H1 (cell line): ENCODE data around the gene LRRTM2. TPM values are rescaled to one million over a fixed set of nuclear protein-coding genes. Genes with fewer than 3 reads are reported as not detected.

Source experiments
- CTCF ChIA-PET: fragments of 300-600 bp; sonication (Branson Sonifier 250); formaldehyde crosslinking; loops from one replicate; lab custom pipeline; 2021; ENCODE audit not compliant: partially characterized antibody; lab: Charles Lee
- POLR2A ChIA-PET: fragments of 300-600 bp; sonication (Branson Sonifier 250); formaldehyde crosslinking; loops from one replicate; lab custom pipeline; 2021; ENCODE audit warnings: inconsistent platforms; ENCODE audit not compliant: partially characterized antibody; lab: Charles Lee
- DNase-seq, 2 experiments: peaks; one replicate each; pipeline versions ENCODE4 v3.0.0 to v3.0.0-alpha.2; 2010 to 2022; ENCODE audit warnings: low spot score in 2 of 2, low read depth in 1 of 2, mixed read lengths in 1 of 2
- FAIRE-seq: peaks from 2 replicates; lab custom pipeline; 2011; peaks lifted over from hg19 to GRCh38; lab: Jason Lieb, UNC
- H2AFZ ChIP-seq: 2 replicates; pipeline ENCODE4 v1.8.1; 2012; ENCODE audit warnings: low read length, inconsistent platforms
- H2AK5ac ChIP-seq: 2 replicates; pipeline ENCODE4 v1.6.1; 2013; ENCODE audit warnings: low read depth, low read length
- H2BK120ac ChIP-seq: replicated peaks from 2 replicates; pipeline ENCODE3; 2013; ENCODE audit warnings: low read depth, low read length, inconsistent platforms
- H2BK12ac ChIP-seq: 2 replicates; pipeline ENCODE4 v1.6.1; 2013; ENCODE audit warnings: low read depth, low read length
- H2BK15ac ChIP-seq: 2 replicates; pipeline ENCODE4 v1.6.1; 2013; ENCODE audit warnings: low read length
- H2BK20ac ChIP-seq: 2 replicates; pipeline ENCODE4 v1.6.1; 2013; ENCODE audit warnings: low read length
- H2BK5ac ChIP-seq: 2 replicates; pipeline ENCODE4 v1.6.1; 2013; ENCODE audit warnings: low read depth, low read length
- H3K14ac ChIP-seq: 2 replicates; pipeline ENCODE4 v1.6.1; 2013; ENCODE audit warnings: inconsistent platforms; ENCODE audit not compliant: insufficient read length
- H3K18ac ChIP-seq: 2 replicates; pipeline ENCODE4 v1.6.1; 2013; ENCODE audit warnings: low read length; ENCODE audit errors: extremely low read depth
- H3K23ac ChIP-seq: 2 replicates; pipeline ENCODE4 v1.6.1; 2013; ENCODE audit warnings: inconsistent platforms; ENCODE audit not compliant: insufficient read length
- H3K23me2 ChIP-seq: 2 replicates; pipeline ENCODE4 v1.6.1; 2013; ENCODE audit warnings: low read depth, low read length
- H3K27ac ChIP-seq: 2 replicates; pipeline ENCODE4 v1.6.1; 2011; ENCODE audit warnings: low read depth, low read length, inconsistent platforms
- H3K27me3 ChIP-seq, 4 experiments: replicated peaks in 1 of 4; 1 replicate in 1 of 4; 2 replicates in 3 of 4; pipeline versions ENCODE4 v1.6.1 to v1.8.1; 2011 to 2013; ENCODE audit warnings: low read length in 3 of 4, mild to moderate bottlenecking in 3 of 4, inconsistent platforms in 2 of 4, mixed read lengths in 2 of 4, moderate library complexity in 1 of 4; ENCODE audit not compliant: control insufficient read depth in 3 of 4, insufficient read depth in 3 of 4; ENCODE audit errors: extremely low read depth in 1 of 4
- H3K36me3 ChIP-seq, 4 experiments: 2 replicates each; pipeline versions ENCODE4 v1.6.1 to v1.8.1; 2011 to 2013; ENCODE audit warnings: mild to moderate bottlenecking in 4 of 4, low read length in 3 of 4, moderate library complexity in 2 of 4, control low read depth in 1 of 4, inconsistent platforms in 1 of 4; ENCODE audit not compliant: insufficient read depth in 4 of 4, control insufficient read depth in 2 of 4
- H3K4ac ChIP-seq: replicated peaks from 2 replicates; pipeline ENCODE3; 2013; ENCODE audit warnings: low read length, low read depth, mixed read lengths, inconsistent platforms; ENCODE audit not compliant: insufficient read length
- H3K4me1 ChIP-seq, 4 experiments: replicated peaks in 1 of 4; 1 replicate in 1 of 4; 2 replicates in 3 of 4; pipeline versions ENCODE4 v1.6.1 to v1.8.1; 2011 to 2013; ENCODE audit warnings: low read length in 3 of 4, inconsistent platforms in 2 of 4, mixed read lengths in 1 of 4; ENCODE audit not compliant: insufficient read depth in 4 of 4, control insufficient read depth in 3 of 4
- H3K4me2 ChIP-seq, 2 experiments: 2 replicates each; pipeline versions ENCODE4 v1.6.1 to v1.8.1; 2011 to 2013; ENCODE audit warnings: low read depth in 2 of 2, low read length in 2 of 2, control low read depth in 1 of 2, inconsistent platforms in 1 of 2, mild to moderate bottlenecking in 1 of 2; ENCODE audit not compliant: insufficient read depth in 1 of 2
- H3K4me3 ChIP-seq, 4 experiments: fragments of 200-600, 300-600 bp in 1 of 4; sonication (generic), shearing (Covaris generic), sonication (Bioruptor Twin) in 1 of 4; 2 replicates each; pipeline versions ENCODE4 v1.5.1 to v1.8.1; 2011 to 2016; ENCODE audit warnings: low read length in 4 of 4, low read depth in 3 of 4, control low read depth in 2 of 4, inconsistent platforms in 2 of 4, mild to moderate bottlenecking in 2 of 4, mixed read lengths in 1 of 4, moderate library complexity in 1 of 4; ENCODE audit not compliant: insufficient read depth in 2 of 4; ENCODE audit errors: extremely low read depth in 1 of 4
- H3K56ac ChIP-seq: replicated peaks from 2 replicates; pipeline ENCODE3; 2013; ENCODE audit warnings: low read depth, mild to moderate bottlenecking, mixed read lengths, low read length, inconsistent platforms; ENCODE audit not compliant: insufficient read length
- H3K79me1 ChIP-seq: 2 replicates; pipeline ENCODE4 v1.6.1; 2013; ENCODE audit warnings: low read depth, low read length, control low read depth
- H3K79me2 ChIP-seq, 2 experiments: 2 replicates each; pipeline versions ENCODE4 v1.6.1 to v1.8.1; 2012 to 2013; ENCODE audit warnings: low read length in 2 of 2, mild to moderate bottlenecking in 2 of 2, inconsistent platforms in 1 of 2; ENCODE audit not compliant: insufficient read depth in 2 of 2, control insufficient read depth in 1 of 2
- H3K9ac ChIP-seq, 4 experiments: replicated peaks in 1 of 4; 1 replicate in 1 of 4; 2 replicates in 3 of 4; pipeline versions ENCODE4 v1.6.1 to v1.8.1; 2011 to 2013; ENCODE audit warnings: low read depth in 3 of 4, low read length in 3 of 4, control low read depth in 2 of 4, mild to moderate bottlenecking in 2 of 4, moderate library complexity in 2 of 4, inconsistent platforms in 1 of 4; ENCODE audit errors: extremely low read depth in 1 of 4
- H3K9me3 ChIP-seq, 2 experiments: 2 replicates each; pipeline versions ENCODE4 v1.6.1 to v1.8.1; 2012 to 2013; ENCODE audit warnings: mild to moderate bottlenecking in 2 of 2, moderate library complexity in 2 of 2, control low read depth in 1 of 2, inconsistent platforms in 1 of 2, low read depth in 1 of 2, low read length in 1 of 2, mixed read lengths in 1 of 2; ENCODE audit not compliant: insufficient read depth in 2 of 2
- H4K20me1 ChIP-seq, 2 experiments: replicated peaks in 1 of 2; 2 replicates each; pipeline versions ENCODE3 to v1.8.1; 2011 to 2013; ENCODE audit warnings: inconsistent platforms in 2 of 2, low read length in 2 of 2, mild to moderate bottlenecking in 1 of 2; ENCODE audit not compliant: insufficient read depth in 2 of 2, control insufficient read depth in 1 of 2
- H4K5ac ChIP-seq: 2 replicates; pipeline ENCODE4 v1.6.1; 2013; ENCODE audit warnings: low read length, low read depth, mixed read lengths, inconsistent platforms; ENCODE audit not compliant: insufficient read length
- H4K8ac ChIP-seq: 2 replicates; pipeline ENCODE4 v1.8.0; 2013; ENCODE audit warnings: mild to moderate bottlenecking, moderate library complexity, low read length, inconsistent platforms; ENCODE audit not compliant: insufficient read depth; ENCODE audit errors: extremely low read depth
- H4K91ac ChIP-seq: replicated peaks from 2 replicates; pipeline ENCODE3; 2013; ENCODE audit warnings: low read length, mixed read lengths, inconsistent platforms; ENCODE audit not compliant: insufficient read length
- CREB1 ChIP-seq: IDR thresholded peaks from 2 replicates; pipeline ENCODE4 v1.6.1; 2012; ENCODE audit warnings: inconsistent platforms
- CTBP2 ChIP-seq: IDR thresholded peaks from 2 replicates; pipeline ENCODE4 v1.7.0; 2011; ENCODE audit warnings: borderline replicate concordance, mild to moderate bottlenecking, moderate library complexity, mixed read lengths, low read length; ENCODE audit not compliant: insufficient read depth, insufficient read length
- GTF2F1 ChIP-seq: IDR thresholded peaks from 2 replicates; pipeline ENCODE4 v1.6.1; 2012; ENCODE audit warnings: low read depth, low read length, improper control_type of control experiment, borderline replicate concordance
- JUN ChIP-seq: IDR thresholded peaks from 2 replicates; pipeline ENCODE4 v1.6.1; 2011; ENCODE audit warnings: low read depth, mild to moderate bottlenecking, improper control_type of control experiment, low read length
- MAFK ChIP-seq: IDR thresholded peaks from 2 replicates; pipeline ENCODE4 v1.6.1; 2012; ENCODE audit warnings: low read depth, mild to moderate bottlenecking, improper control_type of control experiment, low read length
- POLR2A ChIP-seq, 2 experiments: IDR thresholded peaks; 1 replicate in 1 of 2; 2 replicates in 1 of 2; pipeline ENCODE4 v1.6.1; 2011; ENCODE audit warnings: low read depth in 2 of 2, low read length in 2 of 2, mild to moderate bottlenecking in 2 of 2; ENCODE audit errors: control extremely low read depth in 1 of 2
- RNF2 ChIP-seq: fragments of 200-900, 300-1000 bp; sonication (generic); IDR thresholded peaks from 2 replicates; pipeline ENCODE4 v1.7.1; 2016; ENCODE audit warnings: borderline replicate concordance, low read depth, mild to moderate bottlenecking, antibody characterized with exemption, low read length; ENCODE audit not compliant: poor library complexity, severe bottlenecking; ENCODE audit errors: missing control alignments
- SIN3A ChIP-seq, 2 experiments: IDR thresholded peaks in 1 of 2; conservative IDR thresholded peaks in 1 of 2; 2 replicates each; pipeline ENCODE4 v1.6.1; 2011 to 2012; ENCODE audit warnings: low read length in 2 of 2, improper control_type of control experiment in 1 of 2, low read depth in 1 of 2, mild to moderate bottlenecking in 1 of 2
- SP2 ChIP-seq: IDR thresholded peaks from 2 replicates; pipeline ENCODE4 v1.6.1; 2012; ENCODE audit warnings: mild to moderate bottlenecking, low read length, inconsistent platforms
- SP4 ChIP-seq: IDR thresholded peaks from 2 replicates; pipeline ENCODE4 v1.6.1; 2012; ENCODE audit warnings: low read length, inconsistent platforms
- WGBS, 2 experiments: shearing (Covaris generic) in 1 of 2; methylation state at CpG; one replicate each; pipeline versions ENCODE4 v1.1.6 to v1.1.7; 2013 to 2015; ENCODE audit warnings: low lambda C conversion rate in 2 of 2, mixed read lengths in 2 of 2, inconsistent platforms in 1 of 2, low coverage in 1 of 2, missing lambda C conversion rate in 1 of 2; ENCODE audit not compliant: insufficient replicate concordance in 2 of 2, insufficient coverage in 1 of 2, insufficient read length in 1 of 2; ENCODE audit errors: extremely low coverage in 1 of 2, missing lambda C conversion rate in 1 of 2; 5-methylcytosine and 5-hydroxymethylcytosine counted together
- polyA plus RNA-seq, 7 experiments: library from polyadenylated mRNA; depleted of rRNA in 3 of 7; stranded (reverse) in 5 of 7; unstranded in 2 of 7; fragments of >200 nt in 5 of 7; fragments of 200-250 nt in 2 of 7; gene quantifications; 1 replicate in 5 of 7; 2 replicates in 1 of 7; 4 replicates in 1 of 7; pipeline versions ENCODE4 v1.2.1 to v1.2.3, GENCODE V29; 2011 to 2013; ENCODE audit warnings: missing spikeins in 2 of 7, mixed read lengths in 2 of 7
- total RNA-seq: library from RNA; stranded (reverse); fragmentation: NEBNext Ultra II Directional; extraction: Animal tissue kit (Norgen Biotek cat#: 25700); gene quantifications from 2 replicates; pipeline ENCODE4 v1.2.1, GENCODE V29; 2021
- TF ChIP-seq, protein P1 (sequence below): IDR thresholded peaks from 2 replicates; pipeline ENCODE4 v1.6.1; 2012; ENCODE audit warnings: inconsistent platforms
- TF ChIP-seq, protein P2 (sequence below): IDR thresholded peaks from 2 replicates; pipeline ENCODE4 v1.6.1; 2011; ENCODE audit warnings: low read length, improper control_type of control experiment

LRRTM2 gene
- total and polyA plus RNA-seq, 2 of the 8 experiments (the other 6 are each of a cell fraction or from before 2014, with no cell fraction given): not detected

DNA sequence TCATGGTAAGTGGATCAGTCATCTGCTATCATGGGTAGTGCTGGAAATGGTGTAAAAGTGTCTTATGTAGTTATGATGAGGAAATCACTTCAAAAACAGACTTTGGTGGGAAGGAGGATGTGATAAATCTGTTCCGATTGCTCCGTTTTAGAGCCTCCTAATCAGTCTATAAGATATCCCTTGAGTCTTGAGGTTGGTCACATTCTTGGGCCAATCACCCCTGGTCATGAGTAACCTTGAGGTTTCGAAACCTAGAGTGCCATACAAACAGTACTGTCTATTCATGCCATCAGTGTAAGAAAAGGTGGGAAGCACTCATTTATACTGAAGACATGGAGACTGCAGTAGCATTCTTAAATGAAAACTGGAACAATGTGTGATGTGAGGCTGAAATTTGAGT is 45.8 kb downstream of the LRRTM2 start:
- Histone ChIP-seq H3K79me1 (no peaks in the 10 kb centered on the region), H2BK15ac (no peak overlapping the region), H2BK5ac (no peak overlapping the region), H2BK120ac (no peak overlapping the region), H3K4ac (no peak overlapping the region), H3K18ac (no peak overlapping the region), H3K4me2 (no peak overlapping the region), H3K27ac (no peak overlapping the region), H4K5ac (no peak overlapping the region), H3K4me1 (peaks cover 0 to 14% (median 8%) of the 10 kb centered on the region in 4 experiments; a peak in 5 of 7 replicates), H2AFZ (no peak overlapping the region), H3K14ac (no peak overlapping the region), H3K56ac (no peak overlapping the region), H2AK5ac (no peak overlapping the region), H3K27me3 (no peaks in the 10 kb centered on the region), H3K36me3 (peaks cover 0 to 44% (median 18%) of the 10 kb centered on the region in 4 experiments; a peak in 6 of 8 replicates), H3K9me3 (no peaks in the 10 kb centered on the region), H2BK20ac (no peak overlapping the region), H3K9ac (no peak overlapping the region), H3K23me2 (no peaks in the 10 kb centered on the region; the same call in 1 of the 2 replicates), H3K23ac (no peak overlapping the region), H2BK12ac (no peak overlapping the region), H3K79me2 (peaks cover 0 to 28% of the 10 kb centered on the region in 2 experiments; a peak in 2 of 4 replicates), H3K4me3 (no peak overlapping the region), H4K91ac (no peak overlapping the region), H4K20me1 (peaks cover 0 to 2% of the 10 kb centered on the region in 2 experiments), H4K8ac (no peak overlapping the region)
- TF ChIP-seq CREB1: no peak
- TF ChIP-seq SP2: no peak
- TF ChIP-seq POLR2A (IDR thresholded peaks at IDR 0.05; ENCODE audit: control extremely low read depth in 1 of 2, low read depth in 2 of 2, low read length in 2 of 2): no peak
- TF ChIP-seq GTF2F1: no peak
- TF ChIP-seq, protein P1, sequence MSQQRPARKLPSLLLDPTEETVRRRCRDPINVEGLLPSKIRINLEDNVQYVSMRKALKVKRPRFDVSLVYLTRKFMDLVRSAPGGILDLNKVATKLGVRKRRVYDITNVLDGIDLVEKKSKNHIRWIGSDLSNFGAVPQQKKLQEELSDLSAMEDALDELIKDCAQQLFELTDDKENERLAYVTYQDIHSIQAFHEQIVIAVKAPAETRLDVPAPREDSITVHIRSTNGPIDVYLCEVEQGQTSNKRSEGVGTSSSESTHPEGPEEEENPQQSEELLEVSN: no peak
- no peak for TF ChIP-seq JUN
- TF ChIP-seq SIN3A (conservative IDR thresholded peaks at IDR 0.05 in 1 of 2, IDR thresholded peaks at IDR 0.05 in 1 of 2; ENCODE audit: low read depth in 1 of 2, low read length in 2 of 2): no peak
- TF ChIP-seq CTBP2: no peak
- no peak for TF ChIP-seq RNF2
- TF ChIP-seq MAFK: no peak
- no peak for TF ChIP-seq SP4
- TF ChIP-seq, protein P2, sequence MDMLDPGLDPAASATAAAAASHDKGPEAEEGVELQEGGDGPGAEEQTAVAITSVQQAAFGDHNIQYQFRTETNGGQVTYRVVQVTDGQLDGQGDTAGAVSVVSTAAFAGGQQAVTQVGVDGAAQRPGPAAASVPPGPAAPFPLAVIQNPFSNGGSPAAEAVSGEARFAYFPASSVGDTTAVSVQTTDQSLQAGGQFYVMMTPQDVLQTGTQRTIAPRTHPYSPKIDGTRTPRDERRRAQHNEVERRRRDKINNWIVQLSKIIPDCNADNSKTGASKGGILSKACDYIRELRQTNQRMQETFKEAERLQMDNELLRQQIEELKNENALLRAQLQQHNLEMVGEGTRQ: no peak
- ChIA-PET POLR2A (no interaction called here), CTCF (interaction anchor here (0.8 kb wide), 1 partner anchor 15 kb away, joined by 3 read pairs; no protein-coding TSS in a partner anchor)
- DNase-seq (no peak), FAIRE-seq (no peak)
- 90% methylated on average over 3 of the region's 3 CpGs; no CpG with 5 or more reads in 1 of the 2 experiments for WGBS, 2 experiments
